GM23338 (cell line): Measurements from ENCODE around the gene MSTO1.
"Not testable (repeated sequence)": the region's sequence is repeated elsewhere in the genome, so short reads cannot be mapped to it uniquely, and the experiment has no call there.

Source experiments
- CREB1 ChIP-seq: fragments of 250-450 bp; sonication (Bioruptor Pico); IDR thresholded peaks from 2 replicates; pipeline ENCODE4 v1.5.0; 2020; ENCODE audit warnings: low read depth, mild to moderate bottlenecking, moderate library complexity
- EZH2 ChIP-seq: fragments of 200-600 bp; sonication (generic); IDR thresholded peaks from one replicate; pipeline ENCODE4 v1.8.0; 2017; ENCODE audit warnings: antibody characterized with exemption, mild to moderate bottlenecking, low read depth; ENCODE audit not compliant: unreplicated experiment
- EZH2phosphoT487 ChIP-seq: fragments of 200-600 bp; sonication (generic); IDR thresholded peaks from one replicate; pipeline ENCODE4 v1.8.1; 2018; ENCODE audit warnings: antibody characterized with exemption; ENCODE audit not compliant: unreplicated experiment
- STAT1 ChIP-seq: IDR thresholded peaks from one replicate; pipeline ENCODE4 v1.6.1; 2016; ENCODE audit warnings: antibody characterized with exemption; ENCODE audit not compliant: unreplicated experiment
- ZNF331 ChIP-seq: fragments of 250-450 bp; sonication (Bioruptor Pico); IDR thresholded peaks from 2 replicates; pipeline ENCODE4 v1.5.0; 2020; ENCODE audit warnings: low read depth, mild to moderate bottlenecking, moderate library complexity
- TF ChIP-seq, protein P1 (sequence below), 2 experiments: fragments of 200-600 bp in 1 of 2; sonication (generic) in 1 of 2; conservative IDR thresholded peaks; 2 replicates each; pipeline versions ENCODE4 v1.5.1 to v1.6.1; 2016 to 2017; ENCODE audit warnings: antibody characterized with exemption in 2 of 2, low read depth in 2 of 2, mild to moderate bottlenecking in 2 of 2, moderate library complexity in 1 of 2

DNA sequence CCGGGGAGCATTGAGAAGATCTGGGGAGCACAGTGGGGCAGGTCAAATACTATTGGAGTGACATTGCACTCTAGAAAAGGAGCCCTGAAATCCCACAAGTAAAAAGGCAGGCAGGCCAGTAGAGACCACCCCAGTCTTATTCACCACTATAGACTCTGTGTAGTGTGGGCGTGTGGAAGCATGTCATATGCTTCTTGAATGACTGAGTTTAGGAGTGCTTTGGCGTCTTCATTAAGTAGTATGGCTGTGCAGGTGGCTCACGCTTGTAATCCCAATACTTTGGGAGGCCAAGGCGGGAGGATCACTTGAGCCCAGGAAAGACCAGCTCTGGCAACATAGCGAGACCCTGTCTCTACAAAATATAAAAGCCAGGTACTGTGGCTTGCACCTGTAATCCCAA lies 26.2 kb upstream of the MSTO1 start:
- TF ChIP-seq, protein P1, sequence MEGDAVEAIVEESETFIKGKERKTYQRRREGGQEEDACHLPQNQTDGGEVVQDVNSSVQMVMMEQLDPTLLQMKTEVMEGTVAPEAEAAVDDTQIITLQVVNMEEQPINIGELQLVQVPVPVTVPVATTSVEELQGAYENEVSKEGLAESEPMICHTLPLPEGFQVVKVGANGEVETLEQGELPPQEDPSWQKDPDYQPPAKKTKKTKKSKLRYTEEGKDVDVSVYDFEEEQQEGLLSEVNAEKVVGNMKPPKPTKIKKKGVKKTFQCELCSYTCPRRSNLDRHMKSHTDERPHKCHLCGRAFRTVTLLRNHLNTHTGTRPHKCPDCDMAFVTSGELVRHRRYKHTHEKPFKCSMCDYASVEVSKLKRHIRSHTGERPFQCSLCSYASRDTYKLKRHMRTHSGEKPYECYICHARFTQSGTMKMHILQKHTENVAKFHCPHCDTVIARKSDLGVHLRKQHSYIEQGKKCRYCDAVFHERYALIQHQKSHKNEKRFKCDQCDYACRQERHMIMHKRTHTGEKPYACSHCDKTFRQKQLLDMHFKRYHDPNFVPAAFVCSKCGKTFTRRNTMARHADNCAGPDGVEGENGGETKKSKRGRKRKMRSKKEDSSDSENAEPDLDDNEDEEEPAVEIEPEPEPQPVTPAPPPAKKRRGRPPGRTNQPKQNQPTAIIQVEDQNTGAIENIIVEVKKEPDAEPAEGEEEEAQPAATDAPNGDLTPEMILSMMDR (conservative IDR thresholded peaks at IDR 0.05; ENCODE audit: low read depth in 2 of 2), result not testable (repeated sequence)
- not testable (repeated sequence) for TF ChIP-seq ZNF331 (CRISPR knock-in tag); EZH2; CREB1 (CRISPR knock-in tag); EZH2phosphoT487; STAT1
